KMS-11 (cell line): Measurements from ENCODE around the gene C5orf22.

Source experiments
- H2AFZ ChIP-seq: fragments of 200-600 bp; sonication (generic); 2 replicates; pipeline ENCODE4 v1.6.1; 2016; ENCODE audit warnings: antibody characterized with exemption, mixed run types, low read depth
- H3K27ac ChIP-seq: fragments of 200-600 bp; sonication (generic); 2 replicates; pipeline ENCODE4 v1.6.1; 2016; ENCODE audit warnings: mild to moderate bottlenecking, mixed run types
- H3K27me3 ChIP-seq: fragments of 200-600 bp; sonication (generic); 2 replicates; pipeline ENCODE4 v1.6.1; 2017; ENCODE audit warnings: mild to moderate bottlenecking, low read depth, mixed run types, moderate library complexity; ENCODE audit not compliant: insufficient read depth
- H3K36me3 ChIP-seq: fragments of 200-600 bp; sonication (generic); 2 replicates; pipeline ENCODE4 v1.6.1; 2017; ENCODE audit warnings: mild to moderate bottlenecking, mixed run types; ENCODE audit not compliant: insufficient read depth
- H3K4me1 ChIP-seq: fragments of 200-600 bp; sonication (generic); 2 replicates; pipeline ENCODE4 v1.6.1; 2016; ENCODE audit warnings: mild to moderate bottlenecking, low read depth, mixed run types; ENCODE audit not compliant: poor library complexity, severe bottlenecking
- H3K4me2 ChIP-seq: fragments of 200-600 bp; sonication (generic); 2 replicates; pipeline ENCODE4 v1.7.0; 2016; ENCODE audit warnings: mild to moderate bottlenecking, mixed run types
- H3K4me3 ChIP-seq: fragments of 200-600 bp; sonication (generic); IDR thresholded peaks from 2 replicates; pipeline ENCODE4 v1.6.1; 2017; ENCODE audit warnings: low read depth, low read length, mixed read lengths; ENCODE audit not compliant: insufficient read depth
- H3K79me2 ChIP-seq: fragments of 200-600 bp; sonication (generic); 2 replicates; pipeline ENCODE4 v1.6.1; 2016; ENCODE audit warnings: low read depth, mixed run types; ENCODE audit not compliant: insufficient read depth
- H3K9ac ChIP-seq: fragments of 200-600 bp; sonication (generic); 2 replicates; pipeline ENCODE4 v1.6.1; 2016; ENCODE audit warnings: mild to moderate bottlenecking, mixed run types
- H4K20me1 ChIP-seq: fragments of 200-600 bp; sonication (generic); 2 replicates; pipeline ENCODE4 v1.6.1; 2016; ENCODE audit warnings: mild to moderate bottlenecking, mixed run types; ENCODE audit not compliant: insufficient read depth
- TF ChIP-seq, protein P1 (sequence below): fragments of 200-600 bp; sonication (generic); conservative IDR thresholded peaks from 2 replicates; pipeline ENCODE4 v1.6.1; 2017; ENCODE audit warnings: low read depth, mild to moderate bottlenecking, antibody characterized with exemption, low read length, moderate library complexity, mixed read lengths

C5orf22 gene

GRCh38 chr5:31551878-31552277 lies 19.8 kb downstream of the C5orf22 start:
- H3K27ac ChIP-seq, result no peak overlapping the region
- H3K4me1 ChIP-seq, result no peaks in the 10 kb centered on the region
- no peaks in the 10 kb centered on the region for H3K36me3 ChIP-seq
- no peaks in the 10 kb centered on the region for H3K79me2 ChIP-seq
- TF ChIP-seq, protein P1, sequence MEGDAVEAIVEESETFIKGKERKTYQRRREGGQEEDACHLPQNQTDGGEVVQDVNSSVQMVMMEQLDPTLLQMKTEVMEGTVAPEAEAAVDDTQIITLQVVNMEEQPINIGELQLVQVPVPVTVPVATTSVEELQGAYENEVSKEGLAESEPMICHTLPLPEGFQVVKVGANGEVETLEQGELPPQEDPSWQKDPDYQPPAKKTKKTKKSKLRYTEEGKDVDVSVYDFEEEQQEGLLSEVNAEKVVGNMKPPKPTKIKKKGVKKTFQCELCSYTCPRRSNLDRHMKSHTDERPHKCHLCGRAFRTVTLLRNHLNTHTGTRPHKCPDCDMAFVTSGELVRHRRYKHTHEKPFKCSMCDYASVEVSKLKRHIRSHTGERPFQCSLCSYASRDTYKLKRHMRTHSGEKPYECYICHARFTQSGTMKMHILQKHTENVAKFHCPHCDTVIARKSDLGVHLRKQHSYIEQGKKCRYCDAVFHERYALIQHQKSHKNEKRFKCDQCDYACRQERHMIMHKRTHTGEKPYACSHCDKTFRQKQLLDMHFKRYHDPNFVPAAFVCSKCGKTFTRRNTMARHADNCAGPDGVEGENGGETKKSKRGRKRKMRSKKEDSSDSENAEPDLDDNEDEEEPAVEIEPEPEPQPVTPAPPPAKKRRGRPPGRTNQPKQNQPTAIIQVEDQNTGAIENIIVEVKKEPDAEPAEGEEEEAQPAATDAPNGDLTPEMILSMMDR, result no peak
- H3K27me3 ChIP-seq, result no peaks in the 10 kb centered on the region
- H3K9ac ChIP-seq, result no peak overlapping the region
- no peak overlapping the region for H3K4me3 ChIP-seq
- no peak overlapping the region for H3K4me2 ChIP-seq
- H2AFZ ChIP-seq, result no peak overlapping the region
- no peaks in the 10 kb centered on the region for H4K20me1 ChIP-seq

DNA sequence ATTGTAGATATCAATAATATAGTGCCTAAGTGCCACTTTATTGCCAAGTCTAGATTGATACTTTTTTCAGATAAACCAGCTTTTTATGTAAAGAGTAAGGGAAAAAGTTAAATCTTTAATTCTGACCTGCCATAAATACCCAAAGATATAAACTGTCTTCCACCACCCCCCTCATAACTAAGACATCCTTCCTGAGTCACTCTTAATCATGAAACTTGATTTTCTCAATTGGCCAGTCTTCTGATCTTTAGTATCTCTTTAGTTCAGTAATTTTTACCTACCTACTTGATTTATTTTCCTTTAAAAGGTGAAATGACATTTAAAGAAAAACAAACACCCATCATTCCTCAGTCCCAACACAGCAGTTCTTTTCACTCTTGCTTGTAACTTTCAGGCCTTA lies 21.8 kb downstream of the C5orf22 start:
- H3K9ac ChIP-seq, result no peak overlapping the region
- no peaks in the 10 kb centered on the region for H3K79me2 ChIP-seq
- no peaks in the 10 kb centered on the region for H3K4me1 ChIP-seq
- TF ChIP-seq, protein P1, result no peak
- H3K27me3 ChIP-seq, result no peaks in the 10 kb centered on the region
- no peaks in the 10 kb centered on the region for H4K20me1 ChIP-seq
- H3K4me2 ChIP-seq, result no peak overlapping the region
- no peak overlapping the region for H3K27ac ChIP-seq
- H3K36me3 ChIP-seq, result no peaks in the 10 kb centered on the region
- H2AFZ ChIP-seq, result no peak overlapping the region
- H3K4me3 ChIP-seq, result no peak overlapping the region

GRCh38 chr5:31554552-31554951 lies 22.5 kb downstream of the C5orf22 start:
- Histone ChIP-seq H3K27me3 (no peaks in the 10 kb centered on the region), H3K79me2 (no peaks in the 10 kb centered on the region), H4K20me1 (no peaks in the 10 kb centered on the region), H3K4me2 (no peak overlapping the region), H3K4me3 (no peak overlapping the region), H3K27ac (no peak overlapping the region), H2AFZ (no peak overlapping the region), H3K4me1 (no peaks in the 10 kb centered on the region), H3K36me3 (no peaks in the 10 kb centered on the region), H3K9ac (no peak overlapping the region)
- TF ChIP-seq, protein P1, result no peak

DNA sequence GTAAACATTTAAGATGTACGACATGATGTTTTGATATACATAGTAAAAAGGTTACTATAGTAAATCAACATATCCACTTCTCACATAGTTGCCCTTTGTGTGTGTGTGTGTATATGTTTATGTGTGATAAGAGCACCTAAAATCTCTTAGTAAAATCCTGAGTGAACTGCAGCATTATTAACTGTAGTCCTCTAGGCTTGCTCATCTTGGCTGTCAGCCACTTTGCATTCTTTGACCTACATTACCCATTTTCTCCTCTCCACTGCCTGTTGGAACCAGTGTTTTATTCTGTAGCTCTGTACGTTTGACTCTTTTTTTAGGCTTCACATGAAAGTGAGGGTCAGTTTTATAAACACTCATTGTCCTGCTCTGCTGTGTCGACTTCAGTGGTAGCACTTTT lies 24.4 kb downstream of the C5orf22 start:
- no peak overlapping the region for H2AFZ ChIP-seq
- no peaks in the 10 kb centered on the region for H3K4me1 ChIP-seq
- no peak overlapping the region for H3K4me3 ChIP-seq
- TF ChIP-seq, protein P1, result no peak
- no peaks in the 10 kb centered on the region for H3K27me3 ChIP-seq
- H3K36me3 ChIP-seq, result no peaks in the 10 kb centered on the region
- no peaks in the 10 kb centered on the region for H3K79me2 ChIP-seq
- H3K9ac ChIP-seq, result no peak overlapping the region
- no peak overlapping the region for H3K4me2 ChIP-seq
- H4K20me1 ChIP-seq, result no peaks in the 10 kb centered on the region
- no peak overlapping the region for H3K27ac ChIP-seq
